HCT116 (cell line): Measurements from ENCODE around the gene WFDC5. TPM values are rescaled to one million over a fixed set of nuclear protein-coding genes. Genes with fewer than 3 reads are reported as not detected.

Experiments
- ATAC-seq: fragments of 200-7000 bp; cut with Tn5 transposase; 2 replicates; pipeline ENCODE4 v1.9.1; 2020; ENCODE audit warnings: mild to moderate bottlenecking, moderate library complexity
- BruUV-seq: library from RNA; stranded (reverse); fragments of 400-500 nt; replicated peaks from 2 replicates; lab custom pipeline; 2021; lab: Mats Ljungman, UMichigan
- CTCF ChIA-PET: fragments of 300-600 bp; sonication (Branson Sonifier 250); formaldehyde crosslinking; loops from one replicate; lab custom pipeline; 2021; ENCODE audit warnings: antibody characterized with exemption; lab: Charles Lee
- POLR2A ChIA-PET: fragments of 300-600, 350-600 bp; sonication (Branson Sonifier 250); formaldehyde crosslinking; loops from one replicate; lab custom pipeline; 2021; ENCODE audit warnings: antibody characterized with exemption; lab: Charles Lee
- RAD21 ChIA-PET, 2 experiments: fragments of 300-600 bp; sonication (Branson Sonifier 250); formaldehyde crosslinking; loops; one replicate each; lab custom pipeline; 2023; ENCODE audit warnings: low total read pairs in 2 of 2; ENCODE audit not compliant: uncharacterized antibody in 2 of 2, unreplicated experiment in 2 of 2, low non-redundant PET in 1 of 2; lab: Charles Lee
- DNase-seq: peaks from one replicate; pipeline ENCODE4 v3.0.0-alpha.2; 2010; ENCODE audit warnings: low read depth, low spot score
- H2AFZ ChIP-seq: fragments of 200-600 bp; shearing (Covaris generic), sonication (generic); 2 replicates; pipeline ENCODE4 v1.6.1; 2017; ENCODE audit warnings: low read depth, mixed run types, mixed read lengths, antibody characterized with exemption, low read length; ENCODE audit not compliant: poor library complexity, severe bottlenecking
- H3K27ac ChIP-seq: 2 replicates; pipeline ENCODE4 v1.5.1; 2012; ENCODE audit warnings: low read depth, low read length
- H3K27me3 ChIP-seq: fragments of 200-600 bp; sonication (generic); 2 replicates; pipeline ENCODE4 v1.6.1; 2016; ENCODE audit warnings: mixed run types, low read length, mixed read lengths; ENCODE audit not compliant: insufficient read depth
- H3K36me3 ChIP-seq, 2 experiments: fragments of 200-500 bp in 1 of 2; fragments of 200-600 bp in 1 of 2; sonication (Bioruptor generic) in 1 of 2; sonication (generic) in 1 of 2; 2 replicates each; pipeline versions ENCODE4 v1.5.1 to v1.6.1; 2014 to 2016; ENCODE audit warnings: low read length in 2 of 2, inconsistent platforms in 1 of 2, mixed read lengths in 1 of 2, mixed run types in 1 of 2; ENCODE audit not compliant: insufficient read depth in 2 of 2, control insufficient read depth in 1 of 2
- H3K4me1 ChIP-seq, 2 experiments: fragments of 200-600 bp in 1 of 2; sonication (generic) in 1 of 2; 2 replicates each; pipeline versions ENCODE4 v1.5.1 to v1.6.1; 2012 to 2017; ENCODE audit warnings: low read length in 2 of 2, inconsistent platforms in 1 of 2, mild to moderate bottlenecking in 1 of 2, mixed read lengths in 1 of 2, mixed run types in 1 of 2, moderate library complexity in 1 of 2; ENCODE audit not compliant: insufficient read depth in 2 of 2, control insufficient read depth in 1 of 2
- H3K4me2 ChIP-seq: fragments of 200-600 bp; sonication (generic); 2 replicates; pipeline ENCODE4 v1.6.1; 2017; ENCODE audit warnings: mixed run types, low read length, mixed read lengths
- H3K4me3 ChIP-seq, 2 experiments: fragments of 200-600 bp in 1 of 2; sonication (generic) in 1 of 2; replicated peaks in 1 of 2; 2 replicates each; pipeline ENCODE4 v1.5.1; 2011 to 2016; ENCODE audit warnings: low read length in 2 of 2, control low read depth in 1 of 2, low read depth in 1 of 2, mild to moderate bottlenecking in 1 of 2, mixed read lengths in 1 of 2, mixed run types in 1 of 2
- H3K79me2 ChIP-seq: fragments of 200-600 bp; sonication (generic); 2 replicates; pipeline ENCODE4 v1.6.1; 2017; ENCODE audit warnings: mild to moderate bottlenecking, mixed run types, low read length, moderate library complexity, mixed read lengths; ENCODE audit not compliant: insufficient read depth
- H3K9ac ChIP-seq: fragments of 200-600 bp; sonication (generic); 2 replicates; pipeline ENCODE4 v1.6.1; 2016; ENCODE audit warnings: low read length, mixed read lengths
- H3K9me2 ChIP-seq: fragments of 200-600 bp; sonication (generic), shearing (Covaris generic); 2 replicates; pipeline ENCODE4 v1.6.1; 2017; ENCODE audit warnings: mixed run types, mild to moderate bottlenecking, moderate library complexity; ENCODE audit not compliant: insufficient read depth
- H3K9me3 ChIP-seq, 2 experiments: fragments of 200-500 bp in 1 of 2; fragments of 200-600 bp in 1 of 2; sonication (Bioruptor generic) in 1 of 2; sonication (generic) in 1 of 2; 2 replicates each; pipeline ENCODE4 v1.6.1; 2014 to 2017; ENCODE audit warnings: low read length in 2 of 2, mixed read lengths in 2 of 2, inconsistent platforms in 1 of 2, low read depth in 1 of 2, mild to moderate bottlenecking in 1 of 2, mixed run types in 1 of 2, moderate library complexity in 1 of 2; ENCODE audit not compliant: control insufficient read depth in 1 of 2, insufficient read depth in 1 of 2
- H4K20me1 ChIP-seq: fragments of 200-600 bp; sonication (generic), shearing (Covaris generic); 2 replicates; pipeline ENCODE4 v1.6.1; 2017; ENCODE audit warnings: mixed run types, mild to moderate bottlenecking, moderate library complexity; ENCODE audit not compliant: insufficient read depth
- CBX3 ChIP-seq: IDR thresholded peaks from 2 replicates; pipeline ENCODE4 v1.6.1; 2012; ENCODE audit warnings: low read depth
- CEBPB ChIP-seq: IDR thresholded peaks from 2 replicates; pipeline ENCODE4 v1.6.1; 2012; ENCODE audit warnings: low read depth
- EGR1 ChIP-seq: IDR thresholded peaks from 2 replicates; pipeline ENCODE4 v1.6.1; 2012; ENCODE audit warnings: low read depth
- ELF1 ChIP-seq: IDR thresholded peaks from 2 replicates; pipeline ENCODE4 v1.6.1; 2012; ENCODE audit warnings: low read depth, borderline replicate concordance
- JUND ChIP-seq: IDR thresholded peaks from 2 replicates; pipeline ENCODE4 v1.6.1; 2012
- POLR2AphosphoS5 ChIP-seq: IDR thresholded peaks from 2 replicates; pipeline ENCODE4 v1.6.1; 2011; ENCODE audit warnings: mild to moderate bottlenecking, low read depth, low read length, moderate library complexity
- RAD21 ChIP-seq: IDR thresholded peaks from 2 replicates; pipeline ENCODE4 v1.6.1; 2012; ENCODE audit warnings: low read depth, mild to moderate bottlenecking
- SIN3A ChIP-seq: IDR thresholded peaks from 2 replicates; pipeline ENCODE4 v1.6.1; 2012; ENCODE audit warnings: low read depth
- SP1 ChIP-seq: IDR thresholded peaks from 2 replicates; pipeline ENCODE4 v1.6.1; 2012; ENCODE audit warnings: low read depth
- SRF ChIP-seq: IDR thresholded peaks from 2 replicates; pipeline ENCODE4 v1.6.1; 2012; ENCODE audit warnings: low read depth
- TCF7L2 ChIP-seq: IDR thresholded peaks from 2 replicates; pipeline ENCODE4 v1.7.0; 2011; ENCODE audit warnings: borderline replicate concordance, inconsistent platforms; ENCODE audit not compliant: insufficient read depth, insufficient read length; ENCODE audit errors: extremely low read depth
- YY1 ChIP-seq: IDR thresholded peaks from 2 replicates; pipeline ENCODE4 v1.6.1; 2011; ENCODE audit warnings: low read length, low read depth, moderate library complexity, mild to moderate bottlenecking; ENCODE audit not compliant: insufficient replicate concordance; ENCODE audit errors: extremely low read depth
- ZFX ChIP-seq: fragments of 450-650 bp; IDR thresholded peaks from 2 replicates; pipeline ENCODE4 v1.6.1; 2017
- intact Hi-C: fragments of 100-400 bp; cut with micrococcal nuclease; formaldehyde crosslinking; loops from 2 replicates; pipeline ENCODE4 v1.10.0; 2022
- total RNA-seq: library from RNA; stranded (reverse); gene quantifications from one replicate; pipeline ENCODE4 v1.2.1, GENCODE V29; 2021; ENCODE audit not compliant: unreplicated experiment
- TF ChIP-seq, protein P1 (sequence below): IDR thresholded peaks from 2 replicates; pipeline ENCODE4 v1.6.1; 2012
- TF ChIP-seq, protein P2 (sequence below), 3 experiments: fragments of 200-600 bp in 1 of 3; sonication (generic) in 1 of 3; IDR thresholded peaks in 2 of 3; conservative IDR thresholded peaks in 1 of 3; 2 replicates each; pipeline ENCODE4 v1.5.1; 2012 to 2017; ENCODE audit warnings: low read depth in 2 of 3, low read length in 2 of 3, antibody characterized with exemption in 1 of 3, borderline replicate concordance in 1 of 3, control low read depth in 1 of 3, mild to moderate bottlenecking in 1 of 3, mixed read lengths in 1 of 3, mixed run types in 1 of 3, moderate library complexity in 1 of 3; ENCODE audit not compliant: insufficient read depth in 1 of 3

WFDC5 gene
- total RNA-seq, 1 experiment from 2014 or later = not detected

DNA sequence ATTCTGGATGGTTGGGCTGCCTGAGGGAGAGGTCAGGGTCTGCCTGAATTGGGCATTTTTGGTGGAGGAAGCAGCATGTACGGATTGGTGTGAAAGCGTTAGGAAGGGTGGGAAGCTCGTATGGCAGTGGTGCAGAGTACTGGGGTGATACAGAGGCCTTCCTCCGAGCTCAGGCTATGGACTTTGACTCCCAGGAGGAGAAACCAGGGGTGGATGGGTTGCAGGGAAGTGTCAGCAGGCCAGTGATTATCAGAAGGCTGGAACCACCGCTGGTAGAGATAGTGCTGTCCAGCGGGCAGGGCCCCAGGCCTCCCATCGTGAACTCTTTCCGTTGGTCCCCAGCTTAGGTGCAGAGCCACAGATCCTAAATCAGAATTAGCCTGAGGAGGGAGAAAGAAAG, 5.3 kb downstream of the WFDC5 start:
- CTCF ChIA-PET = interaction anchor here (0.7 to 4.6 kb wide), 6 partner anchors 8 to 120 kb away, joined by 3 to 51 read pairs (median 10); no protein-coding TSS in a partner anchor
- BruUV-seq = no TSS peak
- intact Hi-C loops = no loop called here

DNA sequence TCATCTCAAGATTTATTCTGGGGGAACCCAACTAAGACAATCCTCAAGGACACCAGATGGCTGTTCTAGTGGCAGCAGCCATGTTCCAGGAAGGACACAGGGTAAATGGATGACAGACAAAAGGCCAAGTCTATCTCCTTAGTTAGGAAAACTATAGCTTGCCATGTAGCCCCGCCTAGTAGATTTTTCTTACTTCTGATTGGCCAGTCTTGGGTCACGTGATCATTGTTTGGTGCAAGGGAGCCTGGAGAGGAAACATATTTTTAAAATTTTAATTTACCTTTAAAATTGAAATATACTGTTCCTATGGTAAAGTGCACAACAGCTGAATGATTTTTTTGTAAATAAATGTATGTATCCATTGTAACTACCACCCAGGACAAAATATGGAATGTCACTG, 9.7 kb downstream of the WFDC5 start:
- ATAC-seq = no peak
- TF ChIP-seq POLR2AphosphoS5 = no peak
- TF ChIP-seq SRF = no peak
- TF ChIP-seq RAD21 = no peak
- TF ChIP-seq ZFX = no peak
- TF ChIP-seq JUND = no peak
- TF ChIP-seq, protein P1, sequence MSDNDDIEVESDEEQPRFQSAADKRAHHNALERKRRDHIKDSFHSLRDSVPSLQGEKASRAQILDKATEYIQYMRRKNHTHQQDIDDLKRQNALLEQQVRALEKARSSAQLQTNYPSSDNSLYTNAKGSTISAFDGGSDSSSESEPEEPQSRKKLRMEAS = no peak
- TF ChIP-seq, protein P2, sequence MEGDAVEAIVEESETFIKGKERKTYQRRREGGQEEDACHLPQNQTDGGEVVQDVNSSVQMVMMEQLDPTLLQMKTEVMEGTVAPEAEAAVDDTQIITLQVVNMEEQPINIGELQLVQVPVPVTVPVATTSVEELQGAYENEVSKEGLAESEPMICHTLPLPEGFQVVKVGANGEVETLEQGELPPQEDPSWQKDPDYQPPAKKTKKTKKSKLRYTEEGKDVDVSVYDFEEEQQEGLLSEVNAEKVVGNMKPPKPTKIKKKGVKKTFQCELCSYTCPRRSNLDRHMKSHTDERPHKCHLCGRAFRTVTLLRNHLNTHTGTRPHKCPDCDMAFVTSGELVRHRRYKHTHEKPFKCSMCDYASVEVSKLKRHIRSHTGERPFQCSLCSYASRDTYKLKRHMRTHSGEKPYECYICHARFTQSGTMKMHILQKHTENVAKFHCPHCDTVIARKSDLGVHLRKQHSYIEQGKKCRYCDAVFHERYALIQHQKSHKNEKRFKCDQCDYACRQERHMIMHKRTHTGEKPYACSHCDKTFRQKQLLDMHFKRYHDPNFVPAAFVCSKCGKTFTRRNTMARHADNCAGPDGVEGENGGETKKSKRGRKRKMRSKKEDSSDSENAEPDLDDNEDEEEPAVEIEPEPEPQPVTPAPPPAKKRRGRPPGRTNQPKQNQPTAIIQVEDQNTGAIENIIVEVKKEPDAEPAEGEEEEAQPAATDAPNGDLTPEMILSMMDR (IDR thresholded peaks at IDR 0.05 in 2 of 3, conservative IDR thresholded peaks at IDR 0.05 in 1 of 3; ENCODE audit: borderline replicate concordance in 1 of 3, insufficient read depth in 1 of 3, low read depth in 2 of 3, low read length in 2 of 3) = no peak
- no peak for TF ChIP-seq ELF1
- TF ChIP-seq SIN3A = no peak
- no peak for TF ChIP-seq TCF7L2
- TF ChIP-seq CEBPB = no peak
- no peak for TF ChIP-seq SP1
- no peak for TF ChIP-seq EGR1

More for the DNA sequence above, 5.3 kb downstream of the WFDC5 start:
- H3K9ac ChIP-seq = no peak overlapping the region
- RAD21 ChIA-PET = no interaction called here
- TF ChIP-seq JUND (no peak), SIN3A (no peak), POLR2AphosphoS5 (no peak), CBX3 (no peak), YY1 (no peak), ZFX (no peak)
- TF ChIP-seq, protein P2 (IDR thresholded peaks at IDR 0.05 in 2 of 3, conservative IDR thresholded peaks at IDR 0.05 in 1 of 3; ENCODE audit: borderline replicate concordance in 1 of 3, insufficient read depth in 1 of 3, low read depth in 2 of 3, low read length in 2 of 3) = no peak
- TF ChIP-seq, all 23 proteins: peak for 0
- H3K4me2 ChIP-seq = no peak overlapping the region
- no peaks in the 10 kb centered on the region for H3K79me2 ChIP-seq
- H2AFZ ChIP-seq = no peak overlapping the region
- no peaks in the 10 kb centered on the region; the same call in 1 of the 2 replicates for H3K27me3 ChIP-seq
- no peak for DNase-seq
- ATAC-seq = no peak
- no peak overlapping the region for H3K27ac ChIP-seq
- POLR2A ChIA-PET = no interaction called here
- H3K36me3 ChIP-seq = no peaks in the 10 kb centered on the region
- H4K20me1 ChIP-seq = no peaks in the 10 kb centered on the region
- H3K4me1 ChIP-seq = 0 out of 4 replicates have a peak, but pooled peaks cover 0 to 3% of the 10 kb centered on the region in 2 experiments
- H3K9me3 ChIP-seq = no peaks in the 10 kb centered on the region
- no peak overlapping the region for H3K4me3 ChIP-seq
- no peaks in the 10 kb centered on the region for H3K9me2 ChIP-seq

More for the DNA sequence above, 9.7 kb downstream of the WFDC5 start:
- H3K27me3 ChIP-seq = no peaks in the 10 kb centered on the region; the same call in 1 of the 2 replicates
- BruUV-seq = no TSS peak
- no peaks in the 10 kb centered on the region for H3K9me3 ChIP-seq
- no peaks in the 10 kb centered on the region for H3K36me3 ChIP-seq
- no peak overlapping the region for H2AFZ ChIP-seq
- POLR2A ChIA-PET = no interaction called here
- no peaks in the 10 kb centered on the region for H3K9me2 ChIP-seq
- H3K4me2 ChIP-seq = no peak overlapping the region
- H3K79me2 ChIP-seq = no peaks in the 10 kb centered on the region
- no peak for DNase-seq
- no peaks in the 10 kb centered on the region for H4K20me1 ChIP-seq
- H3K27ac ChIP-seq = no peak overlapping the region
- H3K4me3 ChIP-seq = no peak overlapping the region
- no peak overlapping the region for H3K9ac ChIP-seq
- intact Hi-C loops = no loop called here
- CTCF ChIA-PET = interaction anchor here (1.0 to 1.4 kb wide), 3 partner anchors 8 to 61 kb away, joined by 3 to 7 read pairs (median 3); no protein-coding TSS in a partner anchor
- H3K4me1 ChIP-seq = no peaks in the 10 kb centered on the region
- RAD21 ChIA-PET = no interaction called here
